Measurements from ENCODE around the gene MIPOL1.

DNA sequence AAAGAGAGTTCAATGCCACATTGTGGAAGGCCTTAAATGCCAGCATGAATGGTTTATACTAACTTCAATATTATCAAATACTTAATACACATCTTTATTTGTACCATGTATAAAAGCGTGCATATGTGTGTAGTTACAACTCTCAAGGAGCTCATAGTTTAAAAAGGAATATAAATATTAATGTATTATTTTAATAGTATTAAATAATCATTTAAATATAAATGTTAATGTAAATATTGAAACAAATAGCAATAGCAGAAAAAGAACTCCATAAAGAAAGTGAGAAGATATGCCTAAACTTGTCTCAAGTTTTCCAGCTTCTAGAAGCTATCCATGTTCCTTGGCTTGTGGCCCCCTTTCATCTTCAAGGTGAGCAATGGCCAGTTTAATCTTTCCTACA is 215.3 kb downstream of the MIPOL1 start:
- TF ChIP-seq CTCF (conservative IDR thresholded peaks at IDR 0.05; ENCODE audit: low read length): no peak
- TF ChIP-seq EZH2phosphoT487 (IDR thresholded peaks at IDR 0.05; ENCODE audit: borderline replicate concordance, low read depth, low read length): no peak
